HCT116 (cell line): ENCODE measurements around the gene OCEL1. TPM values are rescaled to one million over a fixed set of nuclear protein-coding genes. Genes with fewer than 3 reads are reported as not detected.
A peak's percentile ranks its signal among the peaks of the same experiment; 100 is the strongest.

Experiments
- ATAC-seq: fragments of 200-7000 bp; cut with Tn5 transposase; 2 replicates; pipeline ENCODE4 v1.9.1; 2020; ENCODE audit warnings: mild to moderate bottlenecking, moderate library complexity
- BruUV-seq: library from RNA; stranded (reverse); fragments of 400-500 nt; replicated peaks from 2 replicates; lab custom pipeline; 2021; lab: Mats Ljungman, UMichigan
- CTCF ChIA-PET: fragments of 300-600 bp; sonication (Branson Sonifier 250); formaldehyde crosslinking; loops from one replicate; lab custom pipeline; 2021; ENCODE audit warnings: antibody characterized with exemption; lab: Charles Lee
- POLR2A ChIA-PET: fragments of 300-600, 350-600 bp; sonication (Branson Sonifier 250); formaldehyde crosslinking; loops from one replicate; lab custom pipeline; 2021; ENCODE audit warnings: antibody characterized with exemption; lab: Charles Lee
- RAD21 ChIA-PET, 2 experiments: fragments of 300-600 bp; sonication (Branson Sonifier 250); formaldehyde crosslinking; loops; one replicate each; lab custom pipeline; 2023; ENCODE audit warnings: low total read pairs in 2 of 2; ENCODE audit not compliant: uncharacterized antibody in 2 of 2, unreplicated experiment in 2 of 2, low non-redundant PET in 1 of 2; lab: Charles Lee
- DNase-seq: peaks from one replicate; pipeline ENCODE4 v3.0.0-alpha.2; 2010; ENCODE audit warnings: low read depth, low spot score
- H2AFZ ChIP-seq: fragments of 200-600 bp; shearing (Covaris generic), sonication (generic); 2 replicates; pipeline ENCODE4 v1.6.1; 2017; ENCODE audit warnings: low read depth, mixed run types, mixed read lengths, antibody characterized with exemption, low read length; ENCODE audit not compliant: poor library complexity, severe bottlenecking
- H3K27ac ChIP-seq: 2 replicates; pipeline ENCODE4 v1.5.1; 2012; ENCODE audit warnings: low read depth, low read length
- H3K27me3 ChIP-seq: fragments of 200-600 bp; sonication (generic); 2 replicates; pipeline ENCODE4 v1.6.1; 2016; ENCODE audit warnings: mixed run types, low read length, mixed read lengths; ENCODE audit not compliant: insufficient read depth
- H3K36me3 ChIP-seq, 2 experiments: fragments of 200-500 bp in 1 of 2; fragments of 200-600 bp in 1 of 2; sonication (Bioruptor generic) in 1 of 2; sonication (generic) in 1 of 2; 2 replicates each; pipeline versions ENCODE4 v1.5.1 to v1.6.1; 2014 to 2016; ENCODE audit warnings: low read length in 2 of 2, inconsistent platforms in 1 of 2, mixed read lengths in 1 of 2, mixed run types in 1 of 2; ENCODE audit not compliant: insufficient read depth in 2 of 2, control insufficient read depth in 1 of 2
- H3K4me1 ChIP-seq, 2 experiments: fragments of 200-600 bp in 1 of 2; sonication (generic) in 1 of 2; 2 replicates each; pipeline versions ENCODE4 v1.5.1 to v1.6.1; 2012 to 2017; ENCODE audit warnings: low read length in 2 of 2, inconsistent platforms in 1 of 2, mild to moderate bottlenecking in 1 of 2, mixed read lengths in 1 of 2, mixed run types in 1 of 2, moderate library complexity in 1 of 2; ENCODE audit not compliant: insufficient read depth in 2 of 2, control insufficient read depth in 1 of 2
- H3K4me2 ChIP-seq: fragments of 200-600 bp; sonication (generic); 2 replicates; pipeline ENCODE4 v1.6.1; 2017; ENCODE audit warnings: mixed run types, low read length, mixed read lengths
- H3K4me3 ChIP-seq, 2 experiments: fragments of 200-600 bp in 1 of 2; sonication (generic) in 1 of 2; replicated peaks in 1 of 2; 2 replicates each; pipeline ENCODE4 v1.5.1; 2011 to 2016; ENCODE audit warnings: low read length in 2 of 2, control low read depth in 1 of 2, low read depth in 1 of 2, mild to moderate bottlenecking in 1 of 2, mixed read lengths in 1 of 2, mixed run types in 1 of 2
- H3K79me2 ChIP-seq: fragments of 200-600 bp; sonication (generic); 2 replicates; pipeline ENCODE4 v1.6.1; 2017; ENCODE audit warnings: mild to moderate bottlenecking, mixed run types, low read length, moderate library complexity, mixed read lengths; ENCODE audit not compliant: insufficient read depth
- H3K9ac ChIP-seq: fragments of 200-600 bp; sonication (generic); 2 replicates; pipeline ENCODE4 v1.6.1; 2016; ENCODE audit warnings: low read length, mixed read lengths
- H3K9me2 ChIP-seq: fragments of 200-600 bp; sonication (generic), shearing (Covaris generic); 2 replicates; pipeline ENCODE4 v1.6.1; 2017; ENCODE audit warnings: mixed run types, mild to moderate bottlenecking, moderate library complexity; ENCODE audit not compliant: insufficient read depth
- H3K9me3 ChIP-seq, 2 experiments: fragments of 200-500 bp in 1 of 2; fragments of 200-600 bp in 1 of 2; sonication (Bioruptor generic) in 1 of 2; sonication (generic) in 1 of 2; 2 replicates each; pipeline ENCODE4 v1.6.1; 2014 to 2017; ENCODE audit warnings: low read length in 2 of 2, mixed read lengths in 2 of 2, inconsistent platforms in 1 of 2, low read depth in 1 of 2, mild to moderate bottlenecking in 1 of 2, mixed run types in 1 of 2, moderate library complexity in 1 of 2; ENCODE audit not compliant: control insufficient read depth in 1 of 2, insufficient read depth in 1 of 2
- H4K20me1 ChIP-seq: fragments of 200-600 bp; sonication (generic), shearing (Covaris generic); 2 replicates; pipeline ENCODE4 v1.6.1; 2017; ENCODE audit warnings: mixed run types, mild to moderate bottlenecking, moderate library complexity; ENCODE audit not compliant: insufficient read depth
- ATF3 ChIP-seq: IDR thresholded peaks from 2 replicates; pipeline ENCODE4 v1.6.1; 2012
- CBX3 ChIP-seq: IDR thresholded peaks from 2 replicates; pipeline ENCODE4 v1.6.1; 2012; ENCODE audit warnings: low read depth
- CEBPB ChIP-seq: IDR thresholded peaks from 2 replicates; pipeline ENCODE4 v1.6.1; 2012; ENCODE audit warnings: low read depth
- ELF1 ChIP-seq: IDR thresholded peaks from 2 replicates; pipeline ENCODE4 v1.6.1; 2012; ENCODE audit warnings: low read depth, borderline replicate concordance
- EZH2 ChIP-seq: fragments of 200-600 bp; sonication (generic); IDR thresholded peaks from 2 replicates; pipeline ENCODE4 v1.6.1; 2017; ENCODE audit warnings: antibody characterized with exemption, mixed run types
- FOSL1 ChIP-seq: IDR thresholded peaks from 2 replicates; pipeline ENCODE4 v1.6.1; 2012; ENCODE audit warnings: low read depth
- JUND ChIP-seq: IDR thresholded peaks from 2 replicates; pipeline ENCODE4 v1.6.1; 2012
- MAX ChIP-seq: IDR thresholded peaks from 2 replicates; pipeline ENCODE4 v1.6.1; 2012
- POLR2A ChIP-seq: IDR thresholded peaks from 2 replicates; pipeline ENCODE4 v1.7.0; 2011; ENCODE audit warnings: borderline replicate concordance; ENCODE audit not compliant: insufficient read depth, insufficient read length; ENCODE audit errors: extremely low read depth
- POLR2AphosphoS5 ChIP-seq: IDR thresholded peaks from 2 replicates; pipeline ENCODE4 v1.6.1; 2011; ENCODE audit warnings: mild to moderate bottlenecking, low read depth, low read length, moderate library complexity
- RAD21 ChIP-seq: IDR thresholded peaks from 2 replicates; pipeline ENCODE4 v1.6.1; 2012; ENCODE audit warnings: low read depth, mild to moderate bottlenecking
- SIN3A ChIP-seq: IDR thresholded peaks from 2 replicates; pipeline ENCODE4 v1.6.1; 2012; ENCODE audit warnings: low read depth
- SP1 ChIP-seq: IDR thresholded peaks from 2 replicates; pipeline ENCODE4 v1.6.1; 2012; ENCODE audit warnings: low read depth
- SRF ChIP-seq: IDR thresholded peaks from 2 replicates; pipeline ENCODE4 v1.6.1; 2012; ENCODE audit warnings: low read depth
- TCF7L2 ChIP-seq: IDR thresholded peaks from 2 replicates; pipeline ENCODE4 v1.7.0; 2011; ENCODE audit warnings: borderline replicate concordance, inconsistent platforms; ENCODE audit not compliant: insufficient read depth, insufficient read length; ENCODE audit errors: extremely low read depth
- ZBTB33 ChIP-seq: IDR thresholded peaks from 2 replicates; pipeline ENCODE4 v1.6.1; 2011; ENCODE audit warnings: mild to moderate bottlenecking, low read length, moderate library complexity; ENCODE audit not compliant: insufficient replicate concordance; ENCODE audit errors: extremely low read depth
- ZFX ChIP-seq: fragments of 450-650 bp; IDR thresholded peaks from 2 replicates; pipeline ENCODE4 v1.6.1; 2017
- ZNF274 ChIP-seq: fragments of 200-500 bp; sonication (Bioruptor generic); IDR thresholded peaks from 2 replicates; pipeline ENCODE4 v1.6.1; 2014; ENCODE audit warnings: mild to moderate bottlenecking, low read depth, low read length, inconsistent platforms
- intact Hi-C: fragments of 100-400 bp; cut with micrococcal nuclease; formaldehyde crosslinking; loops from 2 replicates; pipeline ENCODE4 v1.10.0; 2022
- total RNA-seq: library from RNA; stranded (reverse); gene quantifications from one replicate; pipeline ENCODE4 v1.2.1, GENCODE V29; 2021; ENCODE audit not compliant: unreplicated experiment

OCEL1 gene
- total RNA-seq, 1 experiment from 2014 or later: 39.8 TPM

GRCh38 chr19:17246681-17247425, 20.8 kb downstream of the OCEL1 start:
- Histone ChIP-seq H3K79me2 (peaks cover 31% of the 10 kb centered on the region), H3K27ac (peak overlapping the region; percentile 80), H3K27me3 (no peaks in the 10 kb centered on the region), H3K9me2 (no peaks in the 10 kb centered on the region), H4K20me1 (no peaks in the 10 kb centered on the region), H2AFZ (no peak overlapping the region), H3K4me3 (peak overlapping the region; percentile 39 to 55), H3K4me2 (peak overlapping the region; percentile 94), H3K4me1 (peaks cover 50 to 70% of the 10 kb centered on the region in 2 experiments), H3K9me3 (no peaks in the 10 kb centered on the region), H3K9ac (peak overlapping the region; percentile 67), H3K36me3 (no peaks in the 10 kb centered on the region)
- ATAC-seq (no peak; the same call in 1 of the 2 replicates), DNase-seq (no peak)
- ChIA-PET POLR2A (no interaction called here), CTCF (no interaction called here), RAD21 (no interaction called here)
- BruUV-seq: no TSS peak
- TF ChIP-seq ZFX: no peak
- no peak for TF ChIP-seq TCF7L2
- TF ChIP-seq CBX3: no peak
- intact Hi-C loops: no loop called here

GRCh38 chr19:17248011-17248776, 22.2 kb downstream of the OCEL1 start:
- DNase-seq: no peak
- Histone ChIP-seq H3K36me3 (no peaks in the 10 kb centered on the region), H3K9me2 (no peaks in the 10 kb centered on the region), H3K27me3 (no peaks in the 10 kb centered on the region), H3K9ac (no peak overlapping the region; the same call in 1 of the 2 replicates), H4K20me1 (no peaks in the 10 kb centered on the region), H3K9me3 (no peaks in the 10 kb centered on the region), H3K4me3 (no peak overlapping the region), H3K79me2 (peaks cover 20% of the 10 kb centered on the region), H3K4me2 (peak overlapping the region; percentile 94), H3K27ac (peak overlapping the region; percentile 80; the same call in 1 of the 2 replicates), H3K4me1 (peaks cover 42 to 58% of the 10 kb centered on the region in 2 experiments), H2AFZ (peak overlapping the region; percentile 5)
- RAD21 ChIA-PET: interaction anchor here in 1 of 2 experiments (1.0 kb wide), 1 partner anchor 13 kb away, joined by 3 read pairs; no protein-coding TSS in a partner anchor
- POLR2A ChIA-PET: interaction anchor here (0.7 to 1.9 kb wide), 3 partner anchors 13 to 28 kb away, joined by 3 to 9 read pairs (median 7); partner anchors contain the start of gene OCEL1
- ATAC-seq: no peak
- CTCF ChIA-PET: interaction anchor here (0.9 to 1.2 kb wide), 2 partner anchors 13 to 19 kb away, joined by 5 to 7 read pairs; partner anchors contain the start of gene BABAM1
- BruUV-seq: no TSS peak
- intact Hi-C loops: no loop called here
- TF ChIP-seq POLR2AphosphoS5 (no peak), RAD21 (no peak), EZH2 (no peak), SP1 (no peak), ZNF274 (no peak), SIN3A (no peak), JUND (no peak), POLR2A (no peak), TCF7L2 (no peak), FOSL1 (no peak), SRF (no peak), CEBPB (no peak), MAX (no peak), ZBTB33 (no peak), ATF3 (no peak), ELF1 (no peak)
